ENCODE data around the gene SLC4A7.
"Not testable (repeated sequence)": the region's sequence is repeated elsewhere in the genome, so short reads cannot be mapped to it uniquely, and the experiment has no call there.

The SLC4A7 gene

DNA sequence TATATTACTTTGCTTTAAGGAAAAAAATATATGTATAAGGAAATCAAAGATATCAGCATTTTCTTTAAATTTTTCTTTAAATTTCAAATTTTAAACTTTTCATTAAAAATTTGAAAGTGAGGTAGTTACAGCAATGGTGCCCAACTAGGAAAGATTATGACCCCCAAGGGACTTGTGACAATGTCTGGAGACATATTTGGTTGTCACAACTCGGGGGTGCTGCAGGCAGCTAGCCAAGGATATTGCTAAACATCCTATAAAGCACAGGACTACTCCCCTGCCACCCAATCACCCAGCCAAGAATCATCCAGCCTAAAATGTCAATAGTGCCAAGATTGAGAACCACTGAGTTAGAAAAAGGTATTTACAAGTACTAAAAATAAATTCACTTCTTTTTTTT, 57.3 kb downstream of the SLC4A7 start:
- no peak for DNase-seq

DNA sequence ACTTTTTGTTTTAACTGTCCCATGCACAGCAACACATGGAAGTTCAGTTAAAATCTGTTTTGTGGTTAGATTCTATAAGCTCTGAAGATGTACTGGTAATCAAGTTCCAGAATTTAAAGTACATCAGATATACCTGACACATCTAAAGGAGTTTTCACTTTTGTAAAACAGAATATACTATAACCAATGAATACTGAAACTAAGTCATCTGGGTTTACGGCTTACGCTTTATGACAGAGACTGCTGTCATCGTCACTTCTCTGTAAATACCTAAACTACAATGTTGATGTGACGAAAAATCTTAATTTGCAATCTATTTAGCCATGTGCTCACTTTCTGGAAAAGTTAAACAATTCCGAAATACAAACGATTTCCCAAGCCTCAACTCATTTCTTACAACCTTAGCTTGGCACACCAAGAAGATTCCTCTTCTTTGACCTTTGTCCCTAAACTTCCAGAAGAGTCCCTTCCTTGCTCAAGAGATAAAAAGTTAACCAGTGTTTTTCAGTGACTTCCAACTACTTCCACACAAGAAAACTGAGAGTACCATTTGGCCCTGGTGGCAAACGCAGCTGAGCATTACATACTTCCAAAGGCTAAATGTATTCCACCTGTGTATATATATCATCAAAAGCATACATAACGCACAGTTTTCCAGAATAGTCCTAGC, 58.2 kb downstream of the SLC4A7 start:
- DNase-seq = no peak

DNA sequence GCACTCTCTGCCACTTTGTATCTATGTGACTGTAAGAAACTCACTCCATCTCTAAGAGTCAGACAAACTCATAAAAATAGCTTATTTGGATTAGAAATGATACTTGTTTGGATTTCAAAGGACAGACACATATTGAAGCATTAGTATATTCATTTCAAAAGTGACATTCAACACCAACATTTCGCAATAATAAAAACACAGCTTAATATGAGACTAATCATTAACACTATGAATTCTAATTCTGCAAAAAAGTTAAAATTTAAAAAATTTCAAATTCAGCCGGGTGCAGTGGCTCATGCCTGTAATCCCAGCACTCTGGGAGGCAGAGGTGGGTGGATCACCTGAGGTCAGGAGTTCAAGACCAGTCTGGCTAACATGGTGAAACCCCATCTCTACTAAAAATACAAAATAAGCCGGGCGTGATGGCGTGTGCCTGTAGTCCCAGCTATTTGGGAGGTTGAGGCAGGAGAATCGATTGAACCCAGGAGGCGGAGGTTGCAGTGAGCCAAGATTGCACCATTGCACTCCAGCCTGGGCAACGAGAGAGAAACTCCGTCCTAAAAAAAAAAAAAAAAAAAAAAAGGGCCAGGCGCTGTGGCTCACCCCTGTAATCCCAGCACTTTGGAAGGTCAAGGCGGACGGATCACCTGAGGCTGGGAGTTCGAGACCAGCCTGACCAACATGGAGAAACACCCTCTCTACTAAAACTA, 59.2 kb downstream of the SLC4A7 start:
- DNase-seq = not testable (repeated sequence)

DNA sequence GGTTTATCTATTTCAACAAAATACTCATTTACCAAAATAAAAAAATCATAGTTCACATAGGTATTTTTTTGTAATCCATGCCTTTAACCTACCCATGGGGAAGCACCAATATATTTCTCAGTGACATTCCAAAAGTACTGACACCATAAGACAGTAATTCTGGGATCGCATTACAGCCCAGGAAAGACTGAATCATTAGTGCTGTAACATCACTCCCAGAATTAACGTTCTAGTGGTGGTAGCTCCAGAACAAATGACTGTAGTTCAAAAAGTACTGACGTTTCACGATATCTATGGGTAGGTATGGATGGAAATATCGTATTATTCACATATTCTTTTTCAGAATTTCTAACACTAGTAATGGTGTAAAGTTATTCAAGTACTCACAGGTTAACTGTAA, 60.7 kb downstream of the SLC4A7 start:
- DNase-seq = no peak

DNA sequence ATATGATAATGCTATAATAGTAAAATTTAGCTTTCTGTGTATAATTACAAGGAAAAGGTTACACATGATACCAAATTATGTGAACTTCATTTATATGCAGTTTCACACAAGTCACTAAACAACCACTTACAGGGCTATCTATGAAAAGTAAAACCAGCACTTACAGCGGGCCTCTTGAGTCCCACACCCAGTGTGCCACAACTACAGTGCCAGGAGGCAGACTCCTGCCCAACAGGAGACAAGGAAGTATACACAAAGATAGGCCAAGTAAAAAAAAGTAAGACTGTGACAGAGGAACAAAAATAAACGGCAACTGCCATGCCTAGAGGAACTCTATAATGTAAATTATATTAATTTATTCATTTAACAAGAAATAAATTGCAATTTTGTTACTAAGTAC, 61.6 kb downstream of the SLC4A7 start:
- no peak for DNase-seq

DNA sequence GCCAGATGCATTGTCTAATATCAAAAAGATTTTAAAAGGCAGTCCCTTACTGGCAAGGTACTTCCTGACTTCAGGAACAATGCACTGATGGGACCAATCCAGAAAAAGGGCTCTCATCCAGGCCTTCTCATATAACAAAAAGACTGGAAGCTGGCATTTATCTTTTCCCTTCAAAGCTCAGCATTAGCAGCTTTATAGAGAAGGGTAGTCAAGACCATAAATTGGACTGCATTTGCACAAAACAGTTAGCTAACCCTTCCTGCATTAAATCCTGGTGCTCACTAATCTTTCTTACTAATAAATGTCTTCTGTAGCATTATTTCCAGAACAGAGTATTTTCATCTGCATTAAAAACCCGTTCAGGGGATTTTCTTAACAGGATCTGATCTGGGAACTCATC, 69.0 kb downstream of the SLC4A7 start:
- DNase-seq = no peak

DNA sequence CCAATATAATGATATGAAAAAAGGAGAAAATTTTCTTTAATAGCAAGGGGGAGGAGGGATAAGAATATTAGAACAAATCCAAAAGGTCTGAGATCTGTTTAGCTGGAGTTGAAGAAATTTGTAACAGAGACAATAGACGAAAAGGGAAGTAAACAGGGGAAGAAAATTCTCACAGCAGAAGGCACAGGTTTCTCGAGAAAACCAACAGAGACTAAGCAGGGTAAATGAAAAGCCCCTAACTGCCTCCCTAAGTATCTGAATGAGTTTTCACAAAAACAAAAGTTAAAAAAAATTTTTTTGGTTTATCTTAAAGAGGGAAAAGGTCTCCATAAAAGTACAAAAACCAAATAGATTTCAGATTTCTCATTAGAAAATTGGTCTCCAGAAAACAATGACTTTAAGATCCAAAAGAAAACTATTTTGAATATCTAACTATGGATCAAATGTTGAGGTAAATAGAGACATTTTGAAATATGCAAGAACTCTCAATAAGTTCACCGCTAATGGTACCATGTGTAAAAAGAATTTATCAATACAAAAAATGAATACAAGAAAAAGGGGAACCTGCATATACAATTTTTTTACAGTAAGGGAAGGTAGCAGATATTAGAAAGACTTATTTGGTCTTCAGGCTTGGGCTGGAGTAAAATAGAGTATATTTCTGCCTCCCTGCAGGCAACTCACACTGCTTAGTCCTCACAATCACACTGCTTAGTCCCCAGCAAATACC, 91.1 kb downstream of the SLC4A7 start:
- peak in 1 of 3 donors; percentile 35 for DNase-seq

DNA sequence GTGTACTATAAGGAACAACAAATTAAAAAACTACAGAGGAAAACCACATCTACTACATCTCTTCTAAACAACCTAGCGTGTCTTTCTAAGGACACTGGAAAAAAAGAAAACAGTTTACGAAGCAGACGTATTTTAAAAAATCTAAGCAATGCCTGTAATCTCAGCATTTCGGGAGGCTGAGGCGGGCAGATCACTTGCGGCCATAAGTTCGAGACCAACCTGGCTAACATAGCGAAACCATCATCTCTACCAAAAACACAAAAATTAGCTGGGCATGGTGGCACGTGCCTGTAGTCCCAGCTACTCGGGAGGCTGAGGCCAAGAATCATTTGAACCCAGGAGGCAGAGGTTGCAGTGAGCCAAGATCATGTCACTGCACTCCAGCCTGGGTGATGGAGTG, 91.8 kb downstream of the SLC4A7 start:
- DNase-seq = not testable (repeated sequence)

DNA sequence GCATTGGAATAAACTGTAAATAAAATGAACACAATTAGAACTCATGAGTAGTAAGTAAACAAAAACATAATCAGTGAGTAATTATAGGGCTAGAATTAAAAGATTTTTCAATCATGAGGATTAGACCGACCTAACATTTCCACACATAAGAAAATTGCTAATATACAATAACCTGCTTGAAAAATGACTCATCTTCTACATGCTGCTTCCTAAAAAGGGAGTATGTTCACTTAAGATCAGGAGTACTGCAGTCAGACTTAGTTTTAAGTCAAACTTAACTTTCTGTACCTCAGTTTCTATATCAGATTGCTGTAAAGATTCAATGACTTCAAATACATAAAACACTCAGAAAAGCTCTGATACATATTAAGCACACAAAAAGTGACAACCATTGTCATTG, 92.4 kb downstream of the SLC4A7 start:
- DNase-seq = no peak

DNA sequence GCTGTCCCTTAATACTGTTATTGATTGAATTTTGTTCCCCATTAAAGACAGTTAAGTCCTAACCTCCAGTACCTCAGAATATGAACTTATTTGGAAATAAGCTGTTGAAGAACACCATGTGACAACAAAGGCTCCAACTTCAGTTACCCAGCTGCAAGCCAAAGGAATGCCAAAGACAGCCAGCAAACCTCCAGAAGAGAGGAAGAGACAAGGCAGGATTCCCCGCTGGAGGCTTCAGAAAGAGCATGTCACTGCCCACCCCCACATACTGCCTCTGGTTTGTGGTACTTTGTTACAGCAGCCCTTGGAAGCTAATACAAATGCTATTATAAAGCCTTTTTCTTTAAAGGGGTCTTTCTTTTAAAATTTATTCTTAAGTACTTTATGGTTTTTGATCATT, 96.6 kb downstream of the SLC4A7 start:
- DNase-seq = no peak

DNA sequence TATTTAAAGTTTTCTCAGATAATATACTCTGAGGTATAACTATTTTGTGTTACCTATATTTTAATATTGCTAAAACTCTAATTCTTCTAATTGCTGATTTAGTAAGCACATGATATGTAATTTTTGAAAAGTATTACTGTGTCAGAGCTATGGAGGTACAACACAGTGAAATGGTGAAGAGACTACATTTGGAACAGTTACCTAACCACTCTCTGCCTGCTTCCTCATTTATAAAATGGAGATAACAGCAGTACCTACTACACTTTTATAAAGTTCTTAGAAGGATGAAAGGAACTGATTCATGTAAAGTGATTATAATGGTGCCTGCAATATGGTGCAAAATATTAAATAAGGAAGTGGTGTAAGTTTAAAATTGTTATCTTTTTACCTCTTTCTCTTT, 98.7 kb downstream of the SLC4A7 start:
- DNase-seq = no peak

DNA sequence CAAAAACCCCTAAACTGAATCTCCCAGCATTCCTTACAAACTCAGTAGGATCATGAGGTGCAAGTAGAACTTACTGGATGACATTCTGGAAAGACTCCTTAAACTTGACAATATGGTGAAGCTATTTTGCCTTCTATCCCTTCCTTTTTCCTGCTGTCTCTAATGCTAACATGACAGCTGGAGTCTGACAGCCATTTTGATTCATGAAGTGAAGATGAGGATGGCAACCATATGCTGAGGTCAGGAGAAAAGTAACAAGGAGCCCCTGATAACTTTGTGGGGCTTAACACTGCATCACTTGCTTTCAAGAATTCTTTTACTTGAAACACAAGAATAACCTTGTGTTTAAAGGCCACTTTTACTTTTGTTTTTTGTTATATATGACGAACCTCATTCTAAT, 100.0 kb downstream of the SLC4A7 start:
- no peak for DNase-seq

DNA sequence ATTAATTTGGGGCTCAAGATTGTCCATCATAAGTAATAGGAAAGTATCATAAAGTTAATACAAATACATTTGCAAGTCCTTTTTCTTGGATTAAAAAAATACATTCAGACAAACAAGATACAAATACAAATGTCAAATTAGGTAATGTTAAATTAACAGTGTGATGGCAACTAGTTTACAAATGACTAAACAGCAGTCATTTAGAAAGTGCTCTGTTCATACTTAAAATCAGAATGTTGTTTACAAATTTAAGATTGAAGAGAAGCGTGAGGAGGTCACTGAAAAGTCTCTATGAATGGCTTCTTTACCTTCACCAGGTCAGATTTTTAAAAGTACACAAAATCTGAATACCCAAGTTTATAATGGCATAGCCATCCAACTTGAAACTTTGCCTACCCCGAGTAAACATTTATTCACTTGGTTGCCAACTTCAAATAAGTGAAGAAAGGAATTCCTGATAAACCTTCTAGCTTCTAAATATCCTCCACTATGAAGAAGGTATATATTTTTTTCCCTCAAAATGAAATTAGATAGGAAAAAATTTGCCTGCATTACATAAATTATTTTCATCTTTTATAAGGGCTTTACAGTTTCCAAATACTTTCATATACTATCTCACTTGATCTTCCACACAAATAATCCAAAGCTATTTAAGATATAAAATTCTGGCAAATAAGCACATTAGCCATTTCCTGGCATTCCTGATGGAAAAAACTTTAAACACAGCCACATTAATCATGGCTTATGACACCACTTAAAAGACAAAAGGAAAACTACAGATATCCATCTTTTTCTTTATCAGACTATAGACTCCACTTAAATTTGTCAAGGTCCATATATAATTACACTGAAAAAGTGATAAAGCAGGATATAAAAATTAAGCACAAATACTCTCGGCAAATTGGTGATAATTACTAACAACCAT, 103.5 kb downstream of the SLC4A7 start:
- no peak for DNase-seq

DNA sequence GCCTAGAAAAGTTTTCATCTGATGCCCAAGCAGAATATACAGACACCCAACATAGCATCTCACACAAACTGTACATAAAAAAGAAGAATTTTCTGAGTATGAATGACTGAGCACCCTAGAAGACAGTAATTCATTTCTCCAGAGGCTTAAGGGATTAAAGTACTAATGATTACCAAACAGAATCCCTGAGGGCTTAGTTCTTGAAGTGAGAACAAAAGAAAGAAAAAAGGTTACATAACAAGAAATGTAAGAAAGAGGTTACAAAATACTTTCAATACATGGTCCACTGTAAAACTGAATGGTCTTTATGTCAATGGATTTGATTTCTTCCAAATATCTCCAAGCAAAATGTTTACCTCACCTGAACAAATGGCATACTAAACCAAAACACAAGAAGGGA, 105.9 kb downstream of the SLC4A7 start:
- DNase-seq = no peak

DNA sequence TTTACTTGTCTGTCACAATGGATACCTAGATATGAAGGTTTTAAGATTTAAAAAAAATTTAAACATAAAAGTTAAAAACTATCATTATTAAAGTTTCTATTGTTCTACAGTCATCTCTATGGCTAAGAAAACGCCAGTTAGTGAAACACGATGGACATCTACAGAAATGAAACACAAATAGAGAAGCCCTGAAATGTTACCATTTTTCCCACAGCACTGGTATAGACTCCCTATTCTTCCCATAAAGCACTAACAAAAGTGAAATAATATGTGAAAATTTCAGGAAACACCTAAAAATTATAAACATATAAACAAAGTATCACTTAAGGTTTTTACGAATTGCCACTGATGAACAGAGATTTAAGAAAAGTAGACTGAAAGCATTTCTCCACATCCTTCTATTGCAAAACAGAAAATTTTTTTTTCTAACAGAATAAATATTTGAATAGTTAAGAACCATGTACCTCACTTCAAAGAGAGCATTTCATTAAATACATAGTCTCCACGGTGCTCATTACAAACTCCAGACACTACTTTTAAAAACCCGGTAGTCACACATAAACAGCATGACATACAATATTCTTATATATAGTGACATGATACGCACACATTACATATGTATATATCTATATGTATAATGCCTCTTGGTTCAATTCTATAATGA, 107.9 kb downstream of the SLC4A7 start:
- no peak for DNase-seq

DNA sequence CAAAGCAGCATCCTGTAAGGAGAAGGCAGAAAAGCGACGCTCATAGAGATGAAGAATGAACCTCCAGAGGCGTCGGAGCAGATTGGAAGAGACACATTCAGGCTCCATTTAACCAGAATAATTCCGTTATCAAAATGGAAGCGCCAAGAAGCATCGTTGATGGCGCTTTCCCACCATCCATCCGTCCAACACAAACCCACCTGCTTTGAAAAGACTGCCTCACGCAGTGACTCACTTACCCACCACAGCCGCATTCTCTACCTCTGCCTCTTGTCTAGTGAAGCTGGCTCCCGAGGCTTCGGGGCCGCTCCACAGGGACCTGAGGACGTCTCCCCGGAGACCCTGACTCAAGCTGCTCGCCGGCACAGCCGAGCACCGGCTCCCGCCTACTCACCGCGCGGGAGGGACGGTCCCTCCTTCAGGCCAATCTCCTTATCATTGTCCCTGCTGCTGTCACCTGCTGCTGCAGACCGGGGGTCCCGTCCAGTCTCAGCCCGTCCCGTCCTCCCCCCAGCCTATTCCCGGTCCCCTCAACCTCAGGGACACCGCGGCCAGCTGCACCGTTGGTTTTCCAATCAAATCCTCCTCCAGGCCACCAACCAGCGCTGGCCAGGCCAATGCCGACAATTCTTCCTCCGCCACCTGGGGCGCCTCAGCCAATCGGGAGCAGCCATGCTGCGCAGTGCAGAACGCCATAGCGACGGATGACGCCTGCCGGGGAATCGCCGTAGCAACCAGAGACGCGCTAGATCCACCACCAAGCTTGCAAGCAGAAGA, 115.2 kb downstream of the SLC4A7 start, which contains the start of gene NEK10:
Gene NEK10, minus strand, starts transcription at position 553 of the 777 bp plus-strand sequence. CDS start 16,501 bp downstream, outside the sequence.
- peak; percentile 86 to 89 (median 88) for DNase-seq

DNA sequence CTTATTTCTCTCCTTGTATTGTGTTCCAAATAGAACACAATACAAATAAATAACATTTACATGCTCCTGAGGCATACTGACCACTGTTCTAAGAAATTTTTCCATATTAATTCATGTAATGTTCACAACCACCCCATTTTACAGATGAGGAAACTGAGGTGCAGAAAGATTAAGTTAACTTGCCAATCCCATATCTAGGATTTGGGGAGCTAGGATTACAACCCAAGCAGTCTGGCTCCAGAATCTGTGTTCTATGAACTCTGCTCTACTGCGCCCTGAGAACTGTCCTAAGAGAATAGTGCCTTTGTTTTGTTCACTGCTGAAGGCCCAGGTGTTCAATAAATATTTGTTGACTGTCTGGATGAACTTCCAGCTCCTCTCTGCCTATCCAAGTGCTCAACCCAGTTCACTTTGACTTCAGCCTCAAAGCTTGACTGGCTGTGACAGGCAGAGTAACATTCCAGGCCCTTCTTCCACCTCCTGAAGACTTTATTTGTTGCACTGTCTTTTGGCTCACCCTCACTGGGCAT, 118.1 kb downstream of the SLC4A7 start:
- no peak for DNase-seq

DNA sequence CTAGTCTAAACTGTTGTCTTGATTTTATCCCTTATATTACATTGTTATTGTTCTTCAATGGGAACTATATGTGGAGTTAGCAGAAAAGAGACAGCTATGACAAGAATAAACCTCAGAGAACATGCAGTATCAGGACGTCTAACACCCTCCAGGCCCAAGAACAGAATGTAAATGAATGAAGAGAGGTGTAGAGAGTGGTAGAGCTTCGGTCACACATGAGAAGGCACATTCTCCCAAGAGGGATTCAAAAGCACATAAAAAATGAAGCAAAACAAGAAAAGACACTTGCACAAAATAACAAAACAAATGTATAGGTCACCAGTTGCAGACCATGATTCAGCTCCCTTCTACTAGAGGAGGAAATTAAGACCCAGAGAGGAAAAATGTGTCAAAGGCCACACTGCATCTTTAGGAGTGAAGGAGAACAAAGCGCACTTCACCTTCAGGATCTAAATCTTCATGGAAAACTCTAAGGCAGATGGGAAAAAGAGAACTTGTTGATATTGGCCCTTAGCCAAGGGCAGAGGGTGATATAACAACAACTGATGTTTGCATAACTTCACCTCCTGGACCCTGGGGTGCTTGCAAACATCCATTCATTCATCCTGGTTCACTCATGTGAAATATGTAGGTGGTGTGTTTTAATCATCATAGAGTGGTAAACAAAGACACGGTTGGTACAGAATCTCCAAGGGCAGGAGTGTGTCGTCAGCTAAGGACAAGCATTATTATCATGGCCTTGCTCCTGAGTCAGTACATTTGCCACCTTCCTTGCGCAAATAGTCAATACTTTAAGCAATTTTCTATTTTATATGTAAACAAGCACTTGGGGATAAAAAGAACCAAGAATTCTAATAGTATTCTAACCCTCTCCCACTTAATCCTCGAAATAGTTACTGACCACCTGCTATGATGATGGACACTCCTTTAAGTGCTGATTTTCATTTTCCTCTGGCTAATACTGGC, 123.8 kb downstream of the SLC4A7 start:
- DNase-seq = peak in 2 of 3 donors; percentile 15 to 28

DNA sequence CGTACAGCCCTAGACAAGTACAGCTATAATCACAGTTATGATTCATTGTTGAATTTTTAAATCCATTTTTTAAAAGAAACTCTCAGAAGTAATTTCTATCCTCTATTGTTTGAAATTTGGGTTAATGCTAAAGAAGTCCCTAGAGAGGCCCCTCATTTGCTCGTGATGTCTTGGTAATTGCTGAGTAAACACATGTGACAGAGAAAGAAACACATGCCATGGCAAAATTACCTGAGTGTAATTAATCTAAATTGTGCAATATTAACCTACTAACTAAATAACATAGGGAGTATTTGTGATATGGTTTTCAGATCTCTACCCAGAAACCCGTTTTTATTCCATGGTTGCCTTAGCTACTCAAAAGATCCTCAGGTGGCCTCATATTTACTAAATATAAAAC, 125.8 kb downstream of the SLC4A7 start:
- DNase-seq = no peak

Measured in suppressor macrophage treated with lipopolysaccharide for 1 hour (primary cell).